NCI-H82 treated with DMSO at 0.1 percent for 48 hours (cell line): ENCODE data around the gene ETFBKMT.

Experiments used
- DNase-seq: peaks from one replicate; lab custom pipeline; 2025; ENCODE audit not compliant: unreplicated experiment; lab: John Stamatoyannopoulos, UW

ETFBKMT gene

GRCh38 chr12:31659087-31659942 lies at the start of gene ETFBKMT:
ETFBKMT (plus strand) TSS chr12:31659688; CDS start chr12:31661954, 2,266 bp downstream.
- DNase-seq, result peak; percentile 85

GRCh38 chr12:31612819-31613218 lies 46.7 kb upstream of the ETFBKMT start:
- no peak for DNase-seq

GRCh38 chr12:31618228-31619025 lies 41.1 kb upstream of the ETFBKMT start:
- no peak for DNase-seq

- DNase-seq, result no peak
Measured at GRCh38 chr12:31620311-31620710, 39.2 kb upstream of the ETFBKMT start.

GRCh38 chr12:31622038-31622437 lies 37.5 kb upstream of the ETFBKMT start:
- DNase-seq, result no peak

- DNase-seq, result no peak
Measured at GRCh38 chr12:31626270-31626995, 33.1 kb upstream of the ETFBKMT start.

- DNase-seq, result no peak
Measured at GRCh38 chr12:31627456-31628054, 31.9 kb upstream of the ETFBKMT start.

- no peak for DNase-seq
Measured at GRCh38 chr12:31629756-31630732, 29.4 kb upstream of the ETFBKMT start.

- no peak for DNase-seq
Measured at GRCh38 chr12:31631023-31631724, 28.3 kb upstream of the ETFBKMT start.

GRCh38 chr12:31631809-31632208 lies 27.7 kb upstream of the ETFBKMT start:
- no peak for DNase-seq

- DNase-seq, result no peak
Measured at GRCh38 chr12:31633464-31633863, 26.0 kb upstream of the ETFBKMT start.

GRCh38 chr12:31634620-31635019 lies 24.9 kb upstream of the ETFBKMT start:
- no peak for DNase-seq

GRCh38 chr12:31641509-31642090 lies 17.9 kb upstream of the ETFBKMT start:
- DNase-seq, result no peak

GRCh38 chr12:31644536-31644935 lies 15.0 kb upstream of the ETFBKMT start:
- no peak for DNase-seq

GRCh38 chr12:31645924-31646323 lies 13.6 kb upstream of the ETFBKMT start:
- no peak for DNase-seq

GRCh38 chr12:31647086-31647491 lies 12.4 kb upstream of the ETFBKMT start:
- DNase-seq, result no peak

- no peak for DNase-seq
Measured at GRCh38 chr12:31650918-31651317, 8.6 kb upstream of the ETFBKMT start.

GRCh38 chr12:31651893-31652521 lies 7.5 kb upstream of the ETFBKMT start:
- DNase-seq, result peak; percentile 99
